Measurements from ENCODE around the gene NYAP2.

- TF ChIP-seq POLR2AphosphoS5 (IDR thresholded peaks at IDR 0.05): no peak
- TF ChIP-seq POLR2A (IDR thresholded peaks at IDR 0.05): no peak
Measured at GRCh38 chr2:225668606-225669266, 269.2 kb downstream of the NYAP2 start.

Measured in transverse colon (tissue), 3 donors.